Measurements from ENCODE around the gene NAA20.
A peak's percentile ranks its signal among the peaks of the same experiment; 100 is the strongest.

NAA20 gene

DNA sequence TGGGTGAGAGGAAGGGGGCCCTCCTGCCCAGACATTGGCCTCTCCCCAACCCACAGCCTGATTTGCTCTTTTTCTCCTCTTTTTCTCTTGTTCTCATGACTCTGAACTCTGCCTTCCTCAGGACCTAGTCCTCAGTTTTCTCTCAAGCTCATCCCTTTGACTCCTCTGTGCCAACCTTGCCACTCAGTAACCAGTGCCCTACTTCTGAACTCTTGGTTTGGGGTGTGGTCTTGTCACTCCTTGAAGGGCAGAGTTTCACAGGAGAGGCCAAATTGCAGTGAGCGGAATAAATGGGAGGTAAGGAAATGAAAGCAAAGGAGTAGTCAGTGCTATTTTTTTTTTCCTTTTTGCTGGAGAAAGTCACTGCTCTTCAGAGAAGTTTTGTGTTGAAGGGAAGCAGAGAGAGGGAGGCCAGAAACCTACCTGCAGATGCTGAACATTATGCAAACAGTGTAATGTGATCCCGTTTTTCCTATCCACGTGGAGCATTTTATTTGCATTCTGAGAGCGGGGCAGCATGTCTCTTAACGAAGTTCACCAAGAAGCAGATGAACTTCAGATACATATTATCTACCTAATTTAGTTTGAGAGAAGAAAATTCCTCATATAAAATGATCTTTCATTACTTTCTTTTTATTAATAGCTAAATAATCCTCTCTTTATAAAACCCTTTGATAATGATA, 62.1 kb downstream of the NAA20 start:
- peak; percentile 36 for DNase-seq

Data from NCI-H2029 (cell line).